ENCODE measurements around the gene GABRB1. TPM values are rescaled to one million over a fixed set of nuclear protein-coding genes. Genes with fewer than 3 reads are reported as not detected.

GABRB1 gene
- total and polyA plus RNA-seq, 5 donors from 2014 or later: not detected

- Mint-ChIP-seq H3K36me3 (no peaks in the 10 kb centered on the region), H3K4me1 (no peaks in the 10 kb centered on the region), H3K27ac (no peak overlapping the region), H3K4me3 (no peak overlapping the region), H3K27me3 (no peaks in the 10 kb centered on the region), H3K9me3 (peaks cover 0 to 3% (median 0%) of the 10 kb centered on the region in 7 donors)
- H3K27me3 ChIP-seq (ENCODE audit: control insufficient read depth, insufficient read depth, low read length): no peaks in the 10 kb centered on the region
- no peak for ATAC-seq (ENCODE audit: low read depth in 2 of 2)
- H3K36me3 ChIP-seq (ENCODE audit: control insufficient read depth, insufficient read depth, low read length): no peaks in the 10 kb centered on the region
- no peaks in the 10 kb centered on the region for H3K4me1 ChIP-seq (ENCODE audit: control insufficient read depth, insufficient read depth, low read length, poor library complexity, severe bottlenecking)
- H3K9me3 ChIP-seq (ENCODE audit: control insufficient read depth in 2 of 2, low read length in 2 of 2): no peaks in the 10 kb centered on the region
- H3K27ac ChIP-seq (ENCODE audit: insufficient read depth, low read length, poor library complexity, severe bottlenecking): no peak overlapping the region
- no peak overlapping the region for H3K4me3 ChIP-seq (ENCODE audit: low read depth, low read length)
- no peak for DNase-seq
Measured at GRCh38 chr4:47167081-47168035, 136.0 kb downstream of the GABRB1 start.

- H3K27me3 Mint-ChIP-seq: no peaks in the 10 kb centered on the region
- Histone ChIP-seq H3K27me3 (ENCODE audit: control insufficient read depth, insufficient read depth, low read length) (no peaks in the 10 kb centered on the region), H3K27ac (ENCODE audit: insufficient read depth, low read length, poor library complexity, severe bottlenecking) (no peak overlapping the region), H3K4me1 (ENCODE audit: control insufficient read depth, insufficient read depth, low read length, poor library complexity, severe bottlenecking) (no peaks in the 10 kb centered on the region), H3K36me3 (ENCODE audit: control insufficient read depth, insufficient read depth, low read length) (no peaks in the 10 kb centered on the region), H3K4me3 (ENCODE audit: low read depth, low read length) (no peak overlapping the region), H3K9me3 (ENCODE audit: control insufficient read depth in 2 of 2, low read length in 2 of 2) (no peaks in the 10 kb centered on the region)
- H3K9me3 Mint-ChIP-seq: peaks cover 0 to 2% (median 0%) of the 10 kb centered on the region in 7 donors
- ATAC-seq (ENCODE audit: low read depth in 2 of 2) (no peak), DNase-seq (no peak)
- H3K36me3 Mint-ChIP-seq: no peaks in the 10 kb centered on the region
- H3K4me3 Mint-ChIP-seq: no peak overlapping the region
- H3K27ac Mint-ChIP-seq: no peak overlapping the region
- H3K4me1 Mint-ChIP-seq: no peaks in the 10 kb centered on the region
Measured at GRCh38 chr4:47184083-47184482, 152.7 kb downstream of the GABRB1 start.

- H3K27me3 ChIP-seq (ENCODE audit: control insufficient read depth, insufficient read depth, low read length): no peaks in the 10 kb centered on the region
- Mint-ChIP-seq H3K4me3 (no peak overlapping the region), H3K9me3 (no peaks in the 10 kb centered on the region), H3K36me3 (no peaks in the 10 kb centered on the region), H3K27ac (no peak overlapping the region), H3K4me1 (no peaks in the 10 kb centered on the region), H3K27me3 (no peaks in the 10 kb centered on the region)
- H3K27ac ChIP-seq (ENCODE audit: insufficient read depth, low read length, poor library complexity, severe bottlenecking): no peak overlapping the region
- H3K9me3 ChIP-seq (ENCODE audit: control insufficient read depth in 2 of 2, low read length in 2 of 2): no peaks in the 10 kb centered on the region
- no peak overlapping the region for H3K4me3 ChIP-seq (ENCODE audit: low read depth, low read length)
- H3K4me1 ChIP-seq (ENCODE audit: control insufficient read depth, insufficient read depth, low read length, poor library complexity, severe bottlenecking): no peaks in the 10 kb centered on the region
- ATAC-seq (ENCODE audit: low read depth in 2 of 2) (no peak), DNase-seq (no peak)
- no peaks in the 10 kb centered on the region for H3K36me3 ChIP-seq (ENCODE audit: control insufficient read depth, insufficient read depth, low read length)
Measured at GRCh38 chr4:47185761-47186160, 154.4 kb downstream of the GABRB1 start.

GRCh38 chr4:47187608-47188007 is 156.2 kb downstream of the GABRB1 start:
- no peaks in the 10 kb centered on the region for H3K9me3 ChIP-seq (ENCODE audit: control insufficient read depth in 2 of 2, low read length in 2 of 2)
- Mint-ChIP-seq H3K4me3 (no peak overlapping the region), H3K4me1 (no peaks in the 10 kb centered on the region), H3K27ac (no peak overlapping the region), H3K27me3 (no peaks in the 10 kb centered on the region), H3K36me3 (no peaks in the 10 kb centered on the region), H3K9me3 (no peaks in the 10 kb centered on the region)
- H3K36me3 ChIP-seq (ENCODE audit: control insufficient read depth, insufficient read depth, low read length): no peaks in the 10 kb centered on the region
- H3K4me3 ChIP-seq (ENCODE audit: low read depth, low read length): no peak overlapping the region
- H3K27me3 ChIP-seq (ENCODE audit: control insufficient read depth, insufficient read depth, low read length): no peaks in the 10 kb centered on the region
- DNase-seq (no peak), ATAC-seq (ENCODE audit: low read depth in 2 of 2) (no peak)
- H3K4me1 ChIP-seq (ENCODE audit: control insufficient read depth, insufficient read depth, low read length, poor library complexity, severe bottlenecking): no peaks in the 10 kb centered on the region
- H3K27ac ChIP-seq (ENCODE audit: insufficient read depth, low read length, poor library complexity, severe bottlenecking): no peak overlapping the region

- ATAC-seq (ENCODE audit: low read depth in 2 of 2) (no peak), DNase-seq (no peak)
- no peaks in the 10 kb centered on the region for H3K36me3 Mint-ChIP-seq
- H3K4me1 Mint-ChIP-seq: no peaks in the 10 kb centered on the region
- H3K4me1 ChIP-seq (ENCODE audit: control insufficient read depth, insufficient read depth, low read length, poor library complexity, severe bottlenecking): no peaks in the 10 kb centered on the region
- no peak overlapping the region for H3K4me3 ChIP-seq (ENCODE audit: low read depth, low read length)
- H3K9me3 Mint-ChIP-seq: peaks cover 0 to 2% (median 0%) of the 10 kb centered on the region in 7 donors
- H3K27ac ChIP-seq (ENCODE audit: insufficient read depth, low read length, poor library complexity, severe bottlenecking): no peak overlapping the region
- no peak overlapping the region for H3K27ac Mint-ChIP-seq
- no peaks in the 10 kb centered on the region for H3K9me3 ChIP-seq (ENCODE audit: control insufficient read depth in 2 of 2, low read length in 2 of 2)
- H3K27me3 ChIP-seq (ENCODE audit: control insufficient read depth, insufficient read depth, low read length): no peaks in the 10 kb centered on the region
- H3K4me3 Mint-ChIP-seq: no peak overlapping the region
- H3K27me3 Mint-ChIP-seq: no peaks in the 10 kb centered on the region
- H3K36me3 ChIP-seq (ENCODE audit: control insufficient read depth, insufficient read depth, low read length): no peaks in the 10 kb centered on the region
Measured at GRCh38 chr4:47193179-47193578, 161.8 kb downstream of the GABRB1 start.

GRCh38 chr4:47194036-47194737 is 162.8 kb downstream of the GABRB1 start:
- ATAC-seq (ENCODE audit: low read depth in 2 of 2) (no peak), DNase-seq (no peak)
- no peak overlapping the region for H3K4me3 Mint-ChIP-seq
- no peak overlapping the region for H3K27ac Mint-ChIP-seq
- H3K36me3 Mint-ChIP-seq: no peaks in the 10 kb centered on the region
- H3K4me1 Mint-ChIP-seq: no peaks in the 10 kb centered on the region
- no peak overlapping the region for H3K27ac ChIP-seq (ENCODE audit: insufficient read depth, low read length, poor library complexity, severe bottlenecking)
- H3K4me3 ChIP-seq (ENCODE audit: low read depth, low read length): no peak overlapping the region
- no peaks in the 10 kb centered on the region for H3K9me3 ChIP-seq (ENCODE audit: control insufficient read depth in 2 of 2, low read length in 2 of 2)
- H3K27me3 ChIP-seq (ENCODE audit: control insufficient read depth, insufficient read depth, low read length): no peaks in the 10 kb centered on the region
- no peaks in the 10 kb centered on the region for H3K27me3 Mint-ChIP-seq
- no peaks in the 10 kb centered on the region for H3K4me1 ChIP-seq (ENCODE audit: control insufficient read depth, insufficient read depth, low read length, poor library complexity, severe bottlenecking)
- H3K36me3 ChIP-seq (ENCODE audit: control insufficient read depth, insufficient read depth, low read length): no peaks in the 10 kb centered on the region
- H3K9me3 Mint-ChIP-seq: peaks cover 0 to 2% (median 0%) of the 10 kb centered on the region in 7 donors

GRCh38 chr4:47195706-47196105 is 164.3 kb downstream of the GABRB1 start:
- Histone ChIP-seq H3K27me3 (ENCODE audit: control insufficient read depth, insufficient read depth, low read length) (no peaks in the 10 kb centered on the region), H3K4me3 (ENCODE audit: low read depth, low read length) (no peak overlapping the region), H3K4me1 (ENCODE audit: control insufficient read depth, insufficient read depth, low read length, poor library complexity, severe bottlenecking) (no peaks in the 10 kb centered on the region), H3K36me3 (ENCODE audit: control insufficient read depth, insufficient read depth, low read length) (no peaks in the 10 kb centered on the region), H3K9me3 (ENCODE audit: control insufficient read depth in 2 of 2, low read length in 2 of 2) (no peaks in the 10 kb centered on the region), H3K27ac (ENCODE audit: insufficient read depth, low read length, poor library complexity, severe bottlenecking) (no peak overlapping the region)
- H3K4me3 Mint-ChIP-seq: no peak overlapping the region
- H3K36me3 Mint-ChIP-seq: no peaks in the 10 kb centered on the region
- H3K27ac Mint-ChIP-seq: no peak overlapping the region
- H3K9me3 Mint-ChIP-seq: peaks cover 0 to 2% (median 0%) of the 10 kb centered on the region in 7 donors
- ATAC-seq (ENCODE audit: low read depth in 2 of 2) (no peak), DNase-seq (no peak)
- H3K4me1 Mint-ChIP-seq: no peaks in the 10 kb centered on the region
- no peaks in the 10 kb centered on the region for H3K27me3 Mint-ChIP-seq
